ENCODE results near the gene C3. TPM values are rescaled to one million over a fixed set of nuclear protein-coding genes. Genes with fewer than 3 reads are reported as not detected.
A peak's percentile ranks its signal among the peaks of the same experiment; 100 is the strongest.

Gene C3
- total and polyA plus RNA-seq, 2 of the 13 experiments (the other 11 are each of a cell fraction or from before 2014, with no cell fraction given) = 1,455 to 6,272 TPM

DNA sequence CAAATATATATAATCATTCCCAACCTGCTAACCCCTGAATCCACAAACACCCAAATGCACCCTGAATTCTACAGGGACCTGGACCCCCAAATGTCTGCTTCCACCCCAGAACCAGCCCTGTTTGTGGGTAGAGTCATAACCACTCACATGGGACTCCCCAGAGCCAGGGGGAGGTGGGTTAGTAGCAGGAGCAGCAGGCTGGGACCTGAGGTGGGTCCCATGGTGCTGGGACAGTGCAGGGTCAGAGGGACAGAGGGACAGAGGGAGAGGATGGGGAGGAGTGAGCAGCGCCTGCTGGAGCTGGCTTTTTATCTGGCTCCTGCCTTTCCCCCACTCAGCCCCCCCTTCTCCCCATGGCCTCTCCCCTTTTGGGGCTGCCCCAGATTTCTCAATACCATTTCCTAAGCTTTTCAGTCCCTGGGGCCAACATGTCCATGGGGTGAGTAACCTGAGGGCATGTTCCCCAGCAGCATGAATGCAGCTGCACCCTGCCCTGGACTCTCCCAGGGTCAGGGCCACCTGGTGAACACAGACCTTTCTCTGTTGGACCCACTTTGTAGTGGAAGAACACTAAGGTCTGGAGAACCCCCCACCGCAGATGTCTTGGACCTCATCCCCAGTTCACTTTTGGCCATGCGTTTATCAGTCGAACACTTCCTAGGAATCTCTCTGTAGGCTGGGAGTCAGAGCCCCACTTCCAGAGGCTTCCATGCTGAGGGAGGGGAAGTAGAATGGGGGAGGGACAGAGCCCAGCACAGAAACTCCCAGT is at the start of gene C3 (continued):
- TF ChIP-seq ZNF142 (CRISPR knock-in tag; IDR thresholded peaks at IDR 0.05) (peak; percentile 26; the same call in 1 of the 2 replicates), MIER2 (CRISPR knock-in tag; IDR thresholded peaks at IDR 0.05) (peak; percentile 67; the same call in 1 of the 2 replicates), IRF9 (CRISPR knock-in tag; IDR thresholded peaks at IDR 0.05; ENCODE audit: borderline replicate concordance) (peak; percentile 70; the same call in 1 of the 2 replicates), ZSCAN9 (CRISPR knock-in tag; IDR thresholded peaks at IDR 0.05; ENCODE audit: borderline replicate concordance) (peak; percentile 92), ZNF224 (CRISPR knock-in tag; IDR thresholded peaks at IDR 0.05) (peak; percentile 76), PCBP2 (optimal IDR thresholded peaks at IDR 0.05; ENCODE audit: low read depth, low read length, poor library complexity, severe bottlenecking) (peak; percentile 100), ZNF556 (CRISPR knock-in tag; IDR thresholded peaks at IDR 0.05; ENCODE audit: borderline replicate concordance) (peak; percentile 89; the same call in 1 of the 2 replicates), PHF5A (CRISPR knock-in tag; IDR thresholded peaks at IDR 0.05; ENCODE audit: low read depth, unreplicated experiment) (peak; percentile 77), ZNF557 (CRISPR knock-in tag; IDR thresholded peaks at IDR 0.05) (peak; percentile 28; the same call in 1 of the 2 replicates), ZNF274 (CRISPR knock-in tag; IDR thresholded peaks at IDR 0.05) (peak; percentile 42; the same call in 1 of the 2 replicates), ZNF333 (CRISPR knock-in tag; IDR thresholded peaks at IDR 0.05; ENCODE audit: borderline replicate concordance) (no peak), PPARG (CRISPR knock-in tag; conservative IDR thresholded peaks at IDR 0.05) (peak; percentile 78), SNAPC2 (CRISPR knock-in tag; IDR thresholded peaks at IDR 0.05) (no peak; the same call in 1 of the 2 replicates), ZNF773 (CRISPR knock-in tag; IDR thresholded peaks at IDR 0.05; ENCODE audit: borderline replicate concordance) (no peak), PCBP1 (IDR thresholded peaks at IDR 0.05; ENCODE audit: borderline replicate concordance, low read depth, low read length) (peak; percentile 94)
